SK-N-SH (cell line): ENCODE measurements around the gene CAPN11. TPM values are rescaled to one million over a fixed set of nuclear protein-coding genes. Genes with fewer than 3 reads are reported as not detected.

Experiments used
- CTCF ChIA-PET: fragments of 300-600, 350-600 bp; formaldehyde crosslinking; extraction: SDS; loops from one replicate; lab custom pipeline; 2021; lab: Yijun Ruan, JAX
- POLR2A ChIA-PET: fragments of 350-600 bp; sonication (Branson Sonifier 250); formaldehyde crosslinking; extraction: SDS; loops from one replicate; lab custom pipeline; 2020; ENCODE audit warnings: antibody characterized with exemption, inconsistent platforms; lab: Yijun Ruan, JAX
- DNase-seq: peaks from one replicate; pipeline ENCODE4 v3.0.0; 2012
- H2AFZ ChIP-seq: fragments of 200-600 bp; sonication (generic); 2 replicates; pipeline ENCODE4 v1.8.1; 2016; ENCODE audit warnings: antibody characterized with exemption, mild to moderate bottlenecking, low read depth
- H3F3A ChIP-seq: fragments of 200-600 bp; sonication (generic); replicated peaks from 2 replicates; pipeline ENCODE3; 2016; ENCODE audit warnings: antibody characterized with exemption, mild to moderate bottlenecking; ENCODE audit not compliant: insufficient read depth
- H3K27ac ChIP-seq, 2 experiments: fragments of 200-500 bp in 1 of 2; fragments of 200-600 bp in 1 of 2; sonication (Bioruptor generic) in 1 of 2; sonication (generic), shearing (Covaris generic) in 1 of 2; 2 replicates each; pipeline versions ENCODE4 v1.5.1 to v1.6.1; 2014 to 2016; ENCODE audit warnings: low read depth in 2 of 2, inconsistent platforms in 1 of 2, low read length in 1 of 2, mild to moderate bottlenecking in 1 of 2, mixed read lengths in 1 of 2
- H3K27me3 ChIP-seq: fragments of 200-600 bp; sonication (generic), shearing (Covaris generic); 2 replicates; pipeline ENCODE4 v1.6.1; 2016; ENCODE audit warnings: mixed run types; ENCODE audit not compliant: insufficient read depth
- H3K36me3 ChIP-seq, 2 experiments: fragments of 200-500 bp in 1 of 2; fragments of 200-600 bp in 1 of 2; sonication (Bioruptor generic) in 1 of 2; sonication (generic) in 1 of 2; replicated peaks in 1 of 2; 2 replicates each; pipeline versions ENCODE3 to v1.5.1; 2014 to 2016; ENCODE audit warnings: low read length in 1 of 2, mild to moderate bottlenecking in 1 of 2; ENCODE audit not compliant: insufficient read depth in 2 of 2, control insufficient read depth in 1 of 2
- H3K4me1 ChIP-seq, 2 experiments: fragments of 200-500 bp in 1 of 2; fragments of 200-600 bp in 1 of 2; sonication (Bioruptor generic) in 1 of 2; sonication (generic), shearing (Covaris generic) in 1 of 2; 2 replicates each; pipeline versions ENCODE4 v1.5.1 to v1.6.1; 2014 to 2016; ENCODE audit warnings: low read depth in 1 of 2, low read length in 1 of 2, mixed run types in 1 of 2; ENCODE audit not compliant: insufficient read depth in 2 of 2, control insufficient read depth in 1 of 2
- H3K4me2 ChIP-seq: fragments of 200-600 bp; sonication (generic), shearing (Covaris generic); 2 replicates; pipeline ENCODE4 v1.6.1; 2017; ENCODE audit warnings: mixed run types
- H3K4me3 ChIP-seq, 2 experiments: fragments of 200-500 bp in 1 of 2; fragments of 200-600 bp in 1 of 2; sonication (Bioruptor generic) in 1 of 2; sonication (generic), shearing (Covaris generic) in 1 of 2; 2 replicates each; pipeline versions ENCODE4 v1.5.1 to v1.8.1; 2014 to 2016; ENCODE audit warnings: low read depth in 2 of 2, inconsistent platforms in 1 of 2, low read length in 1 of 2, mild to moderate bottlenecking in 1 of 2, mixed read lengths in 1 of 2, moderate library complexity in 1 of 2
- H3K79me2 ChIP-seq: fragments of 200-600 bp; sonication (generic); 2 replicates; pipeline ENCODE4 v1.8.1; 2017; ENCODE audit warnings: mild to moderate bottlenecking; ENCODE audit not compliant: insufficient read depth
- H3K9ac ChIP-seq: fragments of 200-600 bp; sonication (generic); 2 replicates; pipeline ENCODE4 v1.6.1; 2017; ENCODE audit warnings: mixed run types
- H3K9me2 ChIP-seq: fragments of 200-600 bp; sonication (generic); 2 replicates; pipeline ENCODE4 v1.6.1; 2017; ENCODE audit warnings: mixed run types
- H3K9me3 ChIP-seq: fragments of 200-600 bp; sonication (generic); 2 replicates; pipeline ENCODE4 v1.6.1; 2017; ENCODE audit warnings: mixed run types, mild to moderate bottlenecking, moderate library complexity
- H4K20me1 ChIP-seq: fragments of 200-600 bp; sonication (generic); 2 replicates; pipeline ENCODE4 v1.6.1; 2017; ENCODE audit warnings: mild to moderate bottlenecking, mixed run types; ENCODE audit not compliant: insufficient read depth
- CTCF ChIP-seq: fragments of 200-600 bp; sonication (generic); IDR thresholded peaks from 2 replicates; pipeline ENCODE4 v1.6.1; 2017; ENCODE audit warnings: antibody characterized with exemption, mild to moderate bottlenecking, moderate library complexity
- EP300 ChIP-seq, 2 experiments: IDR thresholded peaks; 2 replicates each; pipeline versions ENCODE4 v1.4.0 to v1.6.1; 2012; ENCODE audit warnings: borderline replicate concordance in 1 of 2, low read depth in 1 of 2, low read length in 1 of 2
- EZH2phosphoT487 ChIP-seq: fragments of 200-600 bp; sonication (generic); IDR thresholded peaks from 2 replicates; pipeline ENCODE4 v1.6.1; 2017; ENCODE audit warnings: low read depth, mixed run types, mild to moderate bottlenecking, antibody characterized with exemption, moderate library complexity, borderline replicate concordance
- FOSL2 ChIP-seq: IDR thresholded peaks from 2 replicates; pipeline ENCODE4 v1.4.0; 2012; ENCODE audit warnings: low read depth, mild to moderate bottlenecking, moderate library complexity, borderline replicate concordance
- GATA2 ChIP-seq: sonication (generic); formaldehyde crosslinking; IDR thresholded peaks from 2 replicates; pipeline ENCODE4 v1.5.0; 2020; ENCODE audit warnings: mild to moderate bottlenecking, missing genetic modification reagents
- IRF3 ChIP-seq: fragments of 150-350 bp; IDR thresholded peaks from 2 replicates; pipeline ENCODE4 v1.6.1; 2016; ENCODE audit warnings: mild to moderate bottlenecking, low read depth, low read length
- JUND ChIP-seq: IDR thresholded peaks from 2 replicates; pipeline ENCODE4 v1.4.0; 2012
- NRF1 ChIP-seq: IDR thresholded peaks from 2 replicates; pipeline ENCODE4 v1.6.1; 2012; ENCODE audit warnings: low read depth, mild to moderate bottlenecking, low read length
- POLR2AphosphoS5 ChIP-seq: IDR thresholded peaks from 2 replicates; pipeline ENCODE4 v1.6.1; 2012; ENCODE audit warnings: low read depth, low read length
- RAD21 ChIP-seq: IDR thresholded peaks from 2 replicates; pipeline ENCODE4 v1.6.1; 2012; ENCODE audit warnings: mild to moderate bottlenecking, low read length
- RCOR1 ChIP-seq: fragments of 150-350 bp; IDR thresholded peaks from 2 replicates; pipeline ENCODE4 v1.6.1; 2017; ENCODE audit warnings: antibody characterized with exemption, low read length
- REST ChIP-seq: IDR thresholded peaks from 2 replicates; pipeline ENCODE4 v1.6.1; 2012; ENCODE audit warnings: mild to moderate bottlenecking, low read depth, low read length, moderate library complexity
- SMC3 ChIP-seq: IDR thresholded peaks from 2 replicates; pipeline ENCODE4 v1.6.1; 2012; ENCODE audit warnings: low read depth, low read length, improper control_type of control experiment
- TCF12 ChIP-seq: IDR thresholded peaks from 2 replicates; pipeline ENCODE4 v1.4.0; 2012
- USF1 ChIP-seq: IDR thresholded peaks from 2 replicates; pipeline ENCODE4 v1.4.0; 2012; ENCODE audit warnings: low read depth, borderline replicate concordance
- YY1 ChIP-seq: IDR thresholded peaks from 2 replicates; pipeline ENCODE4 v1.4.0; 2012; ENCODE audit warnings: low read depth, mild to moderate bottlenecking
- WGBS: methylation state at CpG from one replicate; pipeline ENCODE4 v1.1.6; 2017; ENCODE audit warnings: low lambda C conversion rate; 5-methylcytosine and 5-hydroxymethylcytosine counted together
- polyA plus RNA-seq, 3 experiments: library from polyadenylated mRNA; depleted of rRNA; stranded (reverse); fragments of >200 nt; gene quantifications; 2 replicates each; pipeline ENCODE4 v1.2.3, GENCODE V29; 2012

Gene CAPN11
- polyA plus RNA-seq, 1 of the 3 experiments (the other 2 are of a cell fraction), result not detected

GRCh38 chr6:44219053-44219814 lies 60.6 kb downstream of the CAPN11 start (continued):
- TF ChIP-seq CTCF (no peak), RAD21 (no peak), YY1 (no peak), REST (no peak), NRF1 (no peak)

- DNase-seq, result no peak
- Histone ChIP-seq H3K9ac (no peak overlapping the region), H3K9me3 (no peaks in the 10 kb centered on the region), H3F3A (peaks cover 7% of the 10 kb centered on the region), H3K79me2 (peaks cover 7% of the 10 kb centered on the region; the same call in 1 of the 2 replicates), H2AFZ (no peak overlapping the region), H3K27ac (peak overlapping the region in 1 of 2 experiments; percentile 88; a peak in 2 of 4 replicates), H3K36me3 (no peaks in the 10 kb centered on the region), H3K9me2 (no peaks in the 10 kb centered on the region), H3K4me1 (peaks cover 17 to 53% of the 10 kb centered on the region in 2 experiments), H3K27me3 (no peaks in the 10 kb centered on the region), H3K4me3 (peak overlapping the region in 1 of 2 experiments; percentile 48; a peak in 2 of 4 replicates), H3K4me2 (peak overlapping the region; percentile 81), H4K20me1 (no peaks in the 10 kb centered on the region)
- no peak for TF ChIP-seq GATA2 (CRISPR knock-in tag)
- TF ChIP-seq POLR2AphosphoS5, result no peak
- no peak for TF ChIP-seq RCOR1
- TF ChIP-seq SMC3, result no peak
- TF ChIP-seq TCF12, result no peak
- no peak for TF ChIP-seq YY1
- no peak for TF ChIP-seq EZH2phosphoT487
- TF ChIP-seq FOSL2, result no peak
- no peak for TF ChIP-seq IRF3
- TF ChIP-seq USF1, result no peak
- no peak for TF ChIP-seq EP300 (IDR thresholded peaks at IDR 0.05; ENCODE audit: borderline replicate concordance in 1 of 2, low read depth in 1 of 2, low read length in 1 of 2)
- no peak for TF ChIP-seq JUND
- ChIA-PET CTCF (interaction anchor here (0.7 to 13.7 kb wide), 6 partner anchors 14 to 303 kb away, joined by 3 to 224 read pairs (median 5); no protein-coding TSS in a partner anchor), POLR2A (interaction anchor here (1.0 to 1.4 kb wide), 5 partner anchors 22 to 447 kb away, joined by 3 to 20 read pairs (median 4); partner anchors contain the start of genes HSP90AB1 and SLC35B2)
- 61% methylated on average over 27 of the region's 28 CpGs for WGBS
These were observed 61.5 kb downstream of the CAPN11 start for GRCh38 chr6:44219815-44220784.
